Measurements from ENCODE around the gene CXorf58.
A peak's percentile ranks its signal among the peaks of the same experiment; 100 is the strongest.
"Not testable (repeated sequence)": the region's sequence is repeated elsewhere in the genome, so short reads cannot be mapped to it uniquely, and the experiment has no call there.

The CXorf58 gene

DNA sequence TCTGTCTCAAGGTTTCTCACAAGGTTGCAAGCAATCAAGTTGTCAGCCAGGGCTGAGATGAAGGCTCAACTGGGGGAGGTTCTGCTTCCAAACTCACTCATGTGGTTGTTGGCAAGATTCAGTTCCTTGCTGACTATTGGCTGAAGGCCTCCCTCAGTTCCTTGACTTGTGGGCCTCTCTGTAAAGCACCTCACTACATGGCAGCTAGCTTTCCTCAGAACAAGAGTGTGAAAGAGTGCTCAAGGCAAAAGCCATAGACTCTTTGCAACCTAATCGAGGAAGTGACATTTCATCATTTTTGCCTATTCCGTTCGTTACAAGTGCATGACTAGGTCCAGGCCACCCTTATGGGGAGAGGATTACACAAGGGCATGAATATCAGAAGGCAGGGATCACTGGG is 52.0 kb downstream of the CXorf58 start:
- peak; percentile 5 for DNase-seq

DNA sequence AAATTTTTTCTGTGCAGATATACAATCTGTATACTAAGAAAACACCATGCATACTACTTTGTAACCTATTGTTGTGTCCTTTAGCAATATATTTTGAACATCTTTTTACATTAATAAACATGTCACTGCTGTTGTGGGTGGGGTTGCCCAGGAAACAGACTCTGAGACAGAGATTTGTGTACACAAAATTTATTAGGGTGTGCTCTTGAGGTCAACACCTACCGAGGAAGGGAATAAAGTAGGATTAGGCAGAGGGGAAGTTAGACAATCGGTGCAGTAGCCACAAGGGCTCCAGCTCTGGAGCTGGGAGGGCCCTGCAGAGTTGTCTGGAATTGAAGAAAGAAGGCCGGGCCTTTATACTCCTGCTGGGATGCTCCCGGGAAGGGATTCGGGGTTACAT is 56.4 kb downstream of the CXorf58 start:
- no peak for DNase-seq

DNA sequence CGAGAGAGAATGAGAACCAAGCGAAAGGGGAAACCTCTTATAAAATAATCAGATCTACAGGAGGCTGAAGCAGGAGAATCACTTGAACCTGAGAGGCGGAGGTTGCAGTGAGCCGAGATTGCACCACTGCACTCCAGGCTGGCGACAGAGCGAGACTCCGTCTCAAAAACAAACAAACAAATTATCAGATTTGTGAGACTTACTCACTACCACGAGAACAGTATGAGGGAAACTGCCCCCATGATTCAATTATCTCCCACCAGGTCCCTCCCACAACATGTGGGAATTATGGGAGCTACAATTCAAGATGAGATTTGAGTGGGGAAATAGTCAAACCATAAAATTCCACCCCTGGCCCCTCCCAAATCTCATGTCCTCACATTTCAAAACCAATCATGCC is 57.8 kb downstream of the CXorf58 start:
- not testable (repeated sequence) for DNase-seq

DNA sequence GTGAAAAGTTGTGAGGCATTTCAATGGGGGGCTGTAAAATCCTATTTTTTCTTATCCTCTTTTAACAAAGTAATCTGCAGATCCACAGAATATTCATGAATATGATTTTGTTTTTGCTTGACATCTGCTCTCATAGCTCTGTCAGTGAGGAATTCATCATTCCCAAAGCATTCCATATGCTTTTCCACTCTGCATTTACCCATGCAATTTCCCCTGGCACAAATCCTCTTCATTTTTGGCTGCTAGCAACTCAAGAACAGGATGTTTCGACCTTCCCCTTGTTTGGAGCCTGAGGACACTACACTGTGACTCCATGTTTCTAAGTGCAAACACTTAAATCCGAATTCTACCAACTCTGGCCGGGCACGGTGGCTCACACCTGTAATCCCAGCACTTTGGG is 70.7 kb downstream of the CXorf58 start:
- no peak for DNase-seq

DNA sequence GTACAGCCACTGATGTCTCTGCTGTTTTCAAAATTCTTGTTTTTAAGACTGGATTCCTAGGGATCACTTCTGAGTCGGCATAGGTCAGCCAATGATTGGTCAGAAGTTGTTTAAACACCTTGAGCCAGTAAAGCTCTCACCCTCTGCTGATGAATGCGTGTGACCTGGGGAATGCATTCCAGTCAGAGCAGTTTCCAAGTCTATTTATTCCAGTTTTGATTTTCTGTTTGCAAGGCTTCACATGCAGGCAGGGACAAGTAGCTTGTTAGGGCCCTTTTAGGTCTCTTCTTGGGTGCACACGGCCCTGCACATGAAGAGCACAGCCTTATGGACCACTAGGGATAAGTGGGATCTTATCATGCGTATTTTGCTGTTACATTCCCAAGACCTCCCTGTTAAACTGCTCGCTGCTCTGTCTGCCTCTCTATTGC is 72.2 kb downstream of the CXorf58 start:
- DNase-seq: no peak

DNA sequence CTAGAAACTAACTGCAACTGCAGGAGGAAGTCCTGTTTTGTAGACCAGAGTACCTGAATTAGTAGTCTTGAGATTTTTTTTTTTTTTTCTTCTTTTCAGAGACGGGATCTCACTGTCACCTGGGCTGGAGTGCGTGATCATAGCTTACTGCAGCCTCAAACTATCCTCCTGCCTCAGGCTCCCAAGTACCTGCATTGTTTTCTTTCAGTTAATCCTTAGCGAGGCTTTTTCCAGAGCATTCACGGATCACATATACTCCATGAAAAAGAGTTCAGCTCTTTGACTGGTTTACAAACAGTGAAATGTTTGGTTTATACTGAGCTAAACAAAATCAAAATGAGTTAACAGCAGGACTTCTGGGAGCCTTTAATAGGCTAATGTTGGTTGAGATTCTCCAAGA is 73.4 kb downstream of the CXorf58 start:
- DNase-seq: no peak

DNA sequence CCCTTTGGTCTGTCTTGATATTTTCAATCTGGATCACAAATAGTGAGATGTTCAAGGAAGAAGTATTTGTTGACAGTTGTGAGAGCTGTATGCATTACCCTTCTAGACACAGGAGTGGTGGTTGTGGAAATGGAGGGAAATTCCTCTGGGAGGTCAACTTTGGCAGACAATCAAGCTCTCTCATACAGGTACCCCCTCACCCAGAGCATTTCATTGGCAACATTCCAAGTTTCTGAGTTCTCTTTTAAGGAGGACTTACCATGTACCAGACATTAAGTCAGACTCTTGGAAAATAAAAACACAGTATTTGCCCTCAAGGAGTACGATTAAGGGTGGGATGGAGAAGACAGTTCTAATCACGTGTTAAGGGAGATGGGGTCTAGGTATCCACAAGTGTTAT is 73.9 kb downstream of the CXorf58 start:
- DNase-seq: no peak

DNA sequence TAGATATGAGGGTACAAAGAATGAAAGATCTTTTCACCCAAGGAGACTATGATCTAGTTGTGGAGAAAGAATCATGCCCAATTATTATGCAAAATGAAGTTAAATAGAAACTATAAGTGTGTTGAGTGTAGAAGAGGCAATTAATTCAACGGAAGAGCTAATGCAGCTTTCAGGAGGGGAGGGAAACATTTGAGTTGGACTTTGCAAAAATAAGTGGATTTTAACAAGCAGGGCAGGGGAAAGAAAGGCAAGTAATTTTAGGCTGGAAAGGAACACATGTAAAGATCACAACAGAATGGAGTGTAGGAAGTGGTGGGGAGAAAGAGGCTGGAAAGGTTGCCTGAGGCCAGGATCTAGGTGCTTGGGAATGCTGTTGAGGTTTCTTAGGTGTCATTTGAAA is 75.1 kb downstream of the CXorf58 start:
- no peak for DNase-seq

Measured in CD4-positive, alpha-beta T cell treated with Interferon gamma for 1 hour (primary cell).